Cardiac muscle cell (in vitro differentiated cells and primary cell): ENCODE results near the gene TDG. TPM values are rescaled to one million over a fixed set of nuclear protein-coding genes. Genes with fewer than 3 reads are reported as not detected.
"Not testable (repeated sequence)": the region's sequence is repeated elsewhere in the genome, so short reads cannot be mapped to it uniquely, and the experiment has no call there.

Experiments
- DNase-seq, 2 donors: peaks; one replicate each; pipeline versions ENCODE4 v3.0.0 to v3.0.0-alpha.2; 2010 to 2017; ENCODE audit warnings: low read depth in 1 of 2, low spot score in 1 of 2
- H3K27ac ChIP-seq: fragments of 200-600 bp; sonication (generic); 2 replicates; pipeline ENCODE4 v1.5.1; 2016
- H3K27me3 ChIP-seq: fragments of 200-600 bp; sonication (generic); 2 replicates; pipeline ENCODE4 v1.6.0; 2016; ENCODE audit warnings: control low read depth
- H3K36me3 ChIP-seq: fragments of 200-600 bp; sonication (generic); 2 replicates; pipeline ENCODE4 v1.5.1; 2016; ENCODE audit warnings: control low read depth
- H3K4me1 ChIP-seq: fragments of 200-600 bp; sonication (generic); 2 replicates; pipeline ENCODE4 v1.8.1; 2017; ENCODE audit warnings: low read depth, mild to moderate bottlenecking, mixed run types
- H3K4me3 ChIP-seq: fragments of 200-600 bp; sonication (generic); 2 replicates; pipeline ENCODE4 v1.5.1; 2016; ENCODE audit warnings: mild to moderate bottlenecking
- H3K9me3 ChIP-seq: fragments of 200-600 bp; sonication (generic); 2 replicates; pipeline ENCODE4 v1.5.1; 2017; ENCODE audit warnings: low read depth, mild to moderate bottlenecking, control low read depth
- CTCF ChIP-seq: IDR thresholded peaks from 2 replicates; pipeline ENCODE4 v1.5.1; 2012; ENCODE audit warnings: low read depth, mild to moderate bottlenecking, low read length
- polyA plus RNA-seq: library from polyadenylated mRNA; unstranded; fragments of >200 nt; fragmentation: Nextera tagmentation; extraction: Ambion mirVana; gene quantifications from 2 replicates; pipeline ENCODE4 v1.2.1, GENCODE V29; 2016
- total RNA-seq: library from RNA; depleted of rRNA; stranded (reverse); fragments of >200 nt; gene quantifications from 2 replicates; pipeline ENCODE4 v1.2.3, GENCODE V29; 2016

TDG gene
- total and polyA plus RNA-seq, 2 experiments from 2014 or later = 28.3 to 31.7 TPM

GRCh38 chr12:104010121-104010520 is 44.4 kb downstream of the TDG start:
- H3K27ac ChIP-seq = no peak overlapping the region

GRCh38 chr12:104010606-104011169 is 45.0 kb downstream of the TDG start:
- Histone ChIP-seq H3K9me3 (no peaks in the 10 kb centered on the region), H3K4me3 (no peak overlapping the region), H3K36me3 (no peaks in the 10 kb centered on the region), H3K27ac (no peak overlapping the region), H3K4me1 (no peaks in the 10 kb centered on the region), H3K27me3 (no peaks in the 10 kb centered on the region)
- DNase-seq = no peak
- no peak for TF ChIP-seq CTCF

More at GRCh38 chr12:104010121-104010520, 44.4 kb downstream of the TDG start:
- no peak for TF ChIP-seq CTCF
- no peak for DNase-seq
- Histone ChIP-seq H3K36me3 (no peaks in the 10 kb centered on the region), H3K27me3 (no peaks in the 10 kb centered on the region), H3K9me3 (no peaks in the 10 kb centered on the region), H3K4me1 (no peaks in the 10 kb centered on the region), H3K4me3 (no peak overlapping the region)

GRCh38 chr12:104011253-104011652 is 45.6 kb downstream of the TDG start:
- Histone ChIP-seq H3K4me3 (no peak overlapping the region), H3K36me3 (no peaks in the 10 kb centered on the region), H3K27me3 (no peaks in the 10 kb centered on the region), H3K9me3 (no peaks in the 10 kb centered on the region), H3K4me1 (no peaks in the 10 kb centered on the region), H3K27ac (no peak overlapping the region)
- no peak for TF ChIP-seq CTCF
- peak in 1 of 2 donors; percentile 84 for DNase-seq

GRCh38 chr12:104012331-104012730 is 46.7 kb downstream of the TDG start:
- no peaks in the 10 kb centered on the region for H3K36me3 ChIP-seq
- no peaks in the 10 kb centered on the region for H3K27me3 ChIP-seq
- no peaks in the 10 kb centered on the region for H3K4me1 ChIP-seq
- TF ChIP-seq CTCF = no peak
- no peak overlapping the region for H3K4me3 ChIP-seq
- H3K9me3 ChIP-seq = no peaks in the 10 kb centered on the region
- no peak for DNase-seq
- no peak overlapping the region for H3K27ac ChIP-seq

GRCh38 chr12:104021862-104022261 is 56.2 kb downstream of the TDG start:
- H3K36me3 ChIP-seq, H3K4me3 ChIP-seq, H3K27ac ChIP-seq, H3K4me1 ChIP-seq, DNase-seq, H3K27me3 ChIP-seq, H3K9me3 ChIP-seq: not testable (repeated sequence)

GRCh38 chr12:104022786-104023185 is 57.1 kb downstream of the TDG start:
- Histone ChIP-seq H3K36me3 (no peaks in the 10 kb centered on the region), H3K27me3 (no peaks in the 10 kb centered on the region), H3K4me3 (no peak overlapping the region), H3K9me3 (no peaks in the 10 kb centered on the region), H3K27ac (no peak overlapping the region), H3K4me1 (no peaks in the 10 kb centered on the region)
- DNase-seq = peak in 1 of 2 donors; percentile 44
- no peak for TF ChIP-seq CTCF
